Adrenal gland (tissue), 12 donors: ENCODE results near the gene RELCH. TPM values are rescaled to one million over a fixed set of nuclear protein-coding genes. Genes with fewer than 3 reads are reported as not detected.

Experiments
- DNase-seq, 7 donors: peaks; one replicate each; pipeline ENCODE4 v3.0.0-alpha.2; 2019 to 2020
- H3K27ac ChIP-seq, 5 donors: fragments of 200-600 bp; sonication (generic) in 4 of 5; 1 replicate in 3 of 5; 2 replicates in 2 of 5; pipeline versions ENCODE4 v1.5.1 to v1.8.0; 2016 to 2020; ENCODE audit warnings: mild to moderate bottlenecking in 1 of 5
- H3K27me3 ChIP-seq: fragments of 200-600 bp; 2 replicates; pipeline ENCODE4 v1.8.0; 2021
- H3K36me3 ChIP-seq, 2 donors: fragments of 200-600 bp; replicated peaks in 1 of 2; 1 replicate in 1 of 2; 2 replicates in 1 of 2; pipeline versions ENCODE4 v1.5.1 to v1.8.0; 2018 to 2022
- H3K4me1 ChIP-seq, 2 donors: fragments of 200-600 bp; replicated peaks in 1 of 2; 1 replicate in 1 of 2; 2 replicates in 1 of 2; pipeline versions ENCODE4 v1.5.1 to v1.8.0; 2018 to 2021
- H3K4me3 ChIP-seq, 4 donors: fragments of 200-600 bp; sonication (generic) in 3 of 4; one replicate each; pipeline ENCODE4 v1.5.1; 2016 to 2018
- H3K9me3 ChIP-seq, 3 donors: fragments of 200-600 bp; sonication (generic) in 1 of 3; replicated peaks in 1 of 3; 1 replicate in 2 of 3; 2 replicates in 1 of 3; pipeline versions ENCODE4 v1.5.1 to v1.8.0; 2016 to 2021
- POLR2A ChIP-seq, 2 donors: fragments of 450-650 bp; IDR thresholded peaks; one replicate each; pipeline ENCODE4 v1.6.1; 2017; ENCODE audit warnings: antibody characterized with exemption in 2 of 2, mild to moderate bottlenecking in 2 of 2, moderate library complexity in 1 of 2
- WGBS, 4 donors: extraction: QIAGEN DNeasy Blood & Tissue Kit in 2 of 4; methylation state at CpG; one replicate each; pipeline versions ENCODE4 v1.1.5 to v1.1.7; 2013 to 2017; 5-methylcytosine and 5-hydroxymethylcytosine counted together
- intact Hi-C, 2 donors: fragments of 100-400 bp; cut with DNase I; formaldehyde crosslinking; loops; one replicate each; pipeline versions ENCODE4 v1.14.1 to v1.15.0; 2022 to 2023
- polyA plus RNA-seq, 3 donors: library from polyadenylated mRNA; stranded (reverse); fragments of 200-250 nt in 2 of 3; fragments of 350-450 nt in 1 of 3; fragmentation: Illumina TruSeq in 1 of 3; extraction: RNeasy Lipid Tissue Mini Kit (QIAGEN cat#74804) in 1 of 3; gene quantifications; one replicate each; pipeline ENCODE4 v1.2.3, GENCODE V29; 2013 to 2014
- total RNA-seq, 9 donors: library from RNA; depleted of rRNA in 4 of 9; stranded (reverse); fragments of >200 nt in 4 of 9; fragments of 120-200 nt in 1 of 9; fragmentation: NEBNext Ultra II Directional in 1 of 9; extraction: Animal tissue kit (Norgen Biotek cat#: 25700) in 1 of 9; gene quantifications; one replicate each; pipeline versions ENCODE4 v1.1.0 to v1.2.4, GENCODE V29; 2013 to 2023
- TF ChIP-seq, protein P1 (sequence below), 6 experiments: fragments of 450-650 bp in 4 of 6; fragments of 200-600 bp in 2 of 6; sonication (generic) in 1 of 6; IDR thresholded peaks; 1 replicate in 5 of 6; 2 replicates in 1 of 6; pipeline versions ENCODE4 v1.5.1 to v1.8.0; 2016 to 2021; ENCODE audit warnings: antibody characterized with exemption in 6 of 6, mild to moderate bottlenecking in 2 of 6, moderate library complexity in 1 of 6
- donor health status: healthy with polysubstance abuse.
- donor health status: Bipolar disorder and iron deficiency.
- donor health status: DM: yes; HTN: yes; CAD: no.
- donor health status: DM: no; HTN: no; CAD: no.
- donor health status: DM: no; HTN: no; CAD: no.
- donor health status: DM: yes; HTN: yes; CAD: no.

RELCH gene
- total and polyA plus RNA-seq, 12 donors = 15.6 to 45.5 (median 26.2) TPM

DNA sequence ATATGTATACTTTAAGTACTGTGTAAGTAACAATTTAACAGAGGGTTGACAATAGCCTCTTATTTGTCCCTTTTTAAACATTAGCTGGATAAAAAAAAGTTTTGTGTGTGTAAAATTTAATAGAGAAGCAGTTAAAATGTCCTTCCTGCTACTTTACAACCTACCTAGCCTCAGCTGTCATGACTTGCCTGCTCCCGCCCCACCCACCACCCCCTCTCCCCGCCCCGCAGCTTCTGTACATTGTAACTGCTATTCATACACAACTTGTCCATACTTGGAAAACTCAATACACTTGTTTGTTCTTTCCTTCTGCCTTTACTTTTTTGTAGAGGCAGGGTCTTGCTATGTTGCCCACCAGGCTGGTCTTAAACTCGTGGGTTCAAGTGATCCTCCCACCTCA lies 19.5 kb downstream of the RELCH start:
- no peaks in the 10 kb centered on the region for H3K36me3 ChIP-seq
- DNase-seq = no peak
- H3K9me3 ChIP-seq = no peaks in the 10 kb centered on the region
- H3K4me1 ChIP-seq = peaks cover 0 to 10% of the 10 kb centered on the region in 2 donors
- no peak overlapping the region for H3K27ac ChIP-seq
- intact Hi-C loops = no loop called here
- H3K27me3 ChIP-seq = no peaks in the 10 kb centered on the region
- H3K4me3 ChIP-seq = no peak overlapping the region
- TF ChIP-seq, protein P1, sequence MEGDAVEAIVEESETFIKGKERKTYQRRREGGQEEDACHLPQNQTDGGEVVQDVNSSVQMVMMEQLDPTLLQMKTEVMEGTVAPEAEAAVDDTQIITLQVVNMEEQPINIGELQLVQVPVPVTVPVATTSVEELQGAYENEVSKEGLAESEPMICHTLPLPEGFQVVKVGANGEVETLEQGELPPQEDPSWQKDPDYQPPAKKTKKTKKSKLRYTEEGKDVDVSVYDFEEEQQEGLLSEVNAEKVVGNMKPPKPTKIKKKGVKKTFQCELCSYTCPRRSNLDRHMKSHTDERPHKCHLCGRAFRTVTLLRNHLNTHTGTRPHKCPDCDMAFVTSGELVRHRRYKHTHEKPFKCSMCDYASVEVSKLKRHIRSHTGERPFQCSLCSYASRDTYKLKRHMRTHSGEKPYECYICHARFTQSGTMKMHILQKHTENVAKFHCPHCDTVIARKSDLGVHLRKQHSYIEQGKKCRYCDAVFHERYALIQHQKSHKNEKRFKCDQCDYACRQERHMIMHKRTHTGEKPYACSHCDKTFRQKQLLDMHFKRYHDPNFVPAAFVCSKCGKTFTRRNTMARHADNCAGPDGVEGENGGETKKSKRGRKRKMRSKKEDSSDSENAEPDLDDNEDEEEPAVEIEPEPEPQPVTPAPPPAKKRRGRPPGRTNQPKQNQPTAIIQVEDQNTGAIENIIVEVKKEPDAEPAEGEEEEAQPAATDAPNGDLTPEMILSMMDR (IDR thresholded peaks at IDR 0.05) = no peak
- no peak for TF ChIP-seq POLR2A (IDR thresholded peaks at IDR 0.05)
- 94 to 98% (median 96%) methylated on average over 4 of the region's 4 CpGs for WGBS, 4 donors

DNA sequence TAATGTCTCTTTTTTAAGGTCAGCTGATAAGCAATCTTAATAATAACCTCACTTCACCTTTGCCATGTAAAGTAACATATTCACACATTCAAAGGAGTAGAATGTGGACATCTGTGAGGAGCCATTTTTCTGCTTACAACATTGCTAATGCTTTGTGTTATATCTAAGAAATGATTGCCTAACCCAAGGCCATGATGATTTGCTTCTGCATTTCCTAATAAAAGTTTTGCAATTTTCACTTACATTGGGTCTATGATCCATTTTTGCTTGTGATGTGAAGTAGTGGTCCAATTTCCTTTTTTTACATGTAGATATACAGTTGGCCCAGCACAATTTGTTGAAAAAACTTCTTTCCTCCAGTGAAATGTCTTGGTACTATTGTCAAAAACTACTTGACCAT lies 22.0 kb downstream of the RELCH start:
- no peak for TF ChIP-seq POLR2A (IDR thresholded peaks at IDR 0.05)
- TF ChIP-seq, protein P1 (IDR thresholded peaks at IDR 0.05) = no peak

DNA sequence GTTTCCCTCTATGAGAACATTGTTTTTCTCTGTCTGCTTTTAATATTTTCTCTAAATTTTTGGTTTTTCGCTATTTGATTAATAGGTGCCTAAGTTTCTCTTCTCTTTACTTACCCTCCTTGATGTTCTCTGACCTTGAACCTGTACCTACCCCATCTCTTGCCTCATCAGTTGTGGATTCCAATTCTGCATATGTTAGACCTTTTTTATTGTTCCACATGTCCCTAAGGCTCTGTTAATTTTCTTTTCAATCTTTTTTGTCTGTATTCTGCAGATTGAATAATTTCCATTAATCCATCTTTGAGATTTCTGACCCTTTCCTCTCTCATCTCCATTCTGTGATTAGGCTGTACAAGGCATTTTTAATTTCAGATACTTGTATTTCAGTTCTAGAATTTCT lies 23.1 kb downstream of the RELCH start:
- no peak overlapping the region for H3K27ac ChIP-seq
- intact Hi-C loops = no loop called here
- H3K4me3 ChIP-seq = no peak overlapping the region
- no peaks in the 10 kb centered on the region for H3K9me3 ChIP-seq
- TF ChIP-seq, protein P1 (IDR thresholded peaks at IDR 0.05) = no peak
- no peak for TF ChIP-seq POLR2A (IDR thresholded peaks at IDR 0.05)
- H3K27me3 ChIP-seq = no peaks in the 10 kb centered on the region
- no peaks in the 10 kb centered on the region for H3K36me3 ChIP-seq
- WGBS, 4 donors = 95 to 100% (median 99%) methylated on average over 1 of the region's 1 CpG
- H3K4me1 ChIP-seq = peaks cover 0 to 10% of the 10 kb centered on the region in 2 donors
- DNase-seq = no peak

More for the DNA sequence above, 22.0 kb downstream of the RELCH start:
- peak in 1 of 7 donors; percentile 27 for DNase-seq
- intact Hi-C loops = no loop called here
- Histone ChIP-seq H3K4me1 (peaks cover 0 to 10% of the 10 kb centered on the region in 2 donors), H3K27me3 (no peaks in the 10 kb centered on the region), H3K36me3 (no peaks in the 10 kb centered on the region), H3K27ac (peak overlapping the region in 2 of 5 donors; percentile 12 to 56), H3K9me3 (no peaks in the 10 kb centered on the region), H3K4me3 (no peak overlapping the region)

DNA sequence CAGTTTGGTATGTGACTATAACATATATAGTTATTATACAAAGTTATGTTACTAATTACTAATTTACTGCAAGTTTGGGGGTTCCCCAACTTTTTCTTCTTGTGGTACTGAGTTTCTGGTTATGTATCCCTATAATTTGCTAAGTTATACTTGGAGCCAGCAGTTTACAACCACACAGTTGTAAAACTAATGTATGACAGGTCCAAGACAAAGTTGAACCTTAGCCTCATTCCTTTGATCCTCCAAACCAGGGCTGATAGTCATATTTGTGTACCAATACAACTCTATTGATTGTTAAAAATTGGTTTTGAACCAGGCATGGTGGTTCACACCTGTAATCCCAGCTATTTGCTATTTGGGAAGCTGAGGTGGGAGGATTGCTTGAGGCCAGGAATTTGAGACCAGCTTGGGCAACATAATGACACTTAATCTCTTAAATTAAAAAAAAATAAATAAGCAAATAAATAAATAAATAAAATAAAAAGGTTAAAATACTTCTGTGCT lies 24.3 kb downstream of the RELCH start:
- no peaks in the 10 kb centered on the region for H3K36me3 ChIP-seq
- no peaks in the 10 kb centered on the region for H3K9me3 ChIP-seq
- DNase-seq = no peak
- peaks cover 0 to 10% of the 10 kb centered on the region in 2 donors for H3K4me1 ChIP-seq
- no peaks in the 10 kb centered on the region for H3K27me3 ChIP-seq
- no peak overlapping the region for H3K4me3 ChIP-seq
- no peak for TF ChIP-seq POLR2A (IDR thresholded peaks at IDR 0.05)
- TF ChIP-seq, protein P1 (IDR thresholded peaks at IDR 0.05) = no peak
- intact Hi-C loops = no loop called here
- no peak overlapping the region for H3K27ac ChIP-seq
